Measurements from ENCODE around the gene DEFB124.

DNA sequence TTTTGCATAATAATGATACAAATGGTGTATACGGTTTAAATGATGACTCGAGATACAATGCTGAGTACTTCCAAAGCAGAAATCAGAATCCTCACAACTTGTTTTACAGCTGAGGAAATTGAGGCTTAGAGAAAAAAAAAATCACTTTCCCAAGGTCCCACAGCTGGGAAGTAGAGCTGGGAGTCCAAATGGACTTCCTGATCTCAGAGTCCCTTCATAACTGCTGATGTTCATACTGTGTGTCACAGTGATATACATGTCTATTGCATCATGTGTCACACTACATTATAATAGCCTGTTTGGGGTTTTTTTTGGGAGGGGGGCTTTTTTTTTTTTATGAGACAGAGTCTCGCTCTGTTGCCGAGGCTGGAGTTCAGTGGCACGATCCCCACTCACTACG is 47.8 kb upstream of the DEFB124 start:
- no peak for TF ChIP-seq CTCF (optimal IDR thresholded peaks at IDR 0.05 in 1 of 3, IDR thresholded peaks at IDR 0.05 in 1 of 3, conservative IDR thresholded peaks at IDR 0.05 in 1 of 3; ENCODE audit: extremely low read depth in 1 of 3, insufficient read depth in 2 of 3, low read length in 3 of 3)
- no peak for TF ChIP-seq EZH2 (IDR thresholded peaks at IDR 0.05; ENCODE audit: low read length)
